HG02938 (cell line): ENCODE data around the gene TLR8.
"Not testable (repeated sequence)": the region's sequence is repeated elsewhere in the genome, so short reads cannot be mapped to it uniquely, and the experiment has no call there.

Source experiments
- ATAC-seq: cut with Tn5 transposase; IDR thresholded peaks from one replicate; pipeline ENCODE4 v1.9.1; 2021; ENCODE audit warnings: mild to moderate bottlenecking, moderate library complexity; ENCODE audit not compliant: unreplicated experiment

The TLR8 gene

DNA sequence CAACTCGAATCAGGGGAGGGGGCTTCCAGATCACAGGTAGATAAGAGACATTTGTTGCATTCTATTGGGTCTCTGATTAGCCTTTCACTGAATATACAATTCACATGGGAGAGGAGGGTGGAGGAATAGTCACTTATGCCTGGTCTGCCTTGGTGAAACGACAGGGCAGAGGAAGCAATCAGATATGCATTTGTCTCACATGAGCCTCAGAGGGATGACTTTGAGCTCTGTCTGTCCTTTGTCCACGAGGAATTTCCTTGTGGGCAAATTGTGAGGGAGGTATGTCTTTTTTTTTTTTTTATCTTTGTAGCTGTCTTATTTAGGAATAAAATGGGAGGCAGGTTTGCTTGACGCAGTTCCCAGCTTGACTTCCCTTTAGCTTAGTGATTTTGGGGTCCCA, 40.0 kb downstream of the TLR8 start:
- no peak for ATAC-seq

DNA sequence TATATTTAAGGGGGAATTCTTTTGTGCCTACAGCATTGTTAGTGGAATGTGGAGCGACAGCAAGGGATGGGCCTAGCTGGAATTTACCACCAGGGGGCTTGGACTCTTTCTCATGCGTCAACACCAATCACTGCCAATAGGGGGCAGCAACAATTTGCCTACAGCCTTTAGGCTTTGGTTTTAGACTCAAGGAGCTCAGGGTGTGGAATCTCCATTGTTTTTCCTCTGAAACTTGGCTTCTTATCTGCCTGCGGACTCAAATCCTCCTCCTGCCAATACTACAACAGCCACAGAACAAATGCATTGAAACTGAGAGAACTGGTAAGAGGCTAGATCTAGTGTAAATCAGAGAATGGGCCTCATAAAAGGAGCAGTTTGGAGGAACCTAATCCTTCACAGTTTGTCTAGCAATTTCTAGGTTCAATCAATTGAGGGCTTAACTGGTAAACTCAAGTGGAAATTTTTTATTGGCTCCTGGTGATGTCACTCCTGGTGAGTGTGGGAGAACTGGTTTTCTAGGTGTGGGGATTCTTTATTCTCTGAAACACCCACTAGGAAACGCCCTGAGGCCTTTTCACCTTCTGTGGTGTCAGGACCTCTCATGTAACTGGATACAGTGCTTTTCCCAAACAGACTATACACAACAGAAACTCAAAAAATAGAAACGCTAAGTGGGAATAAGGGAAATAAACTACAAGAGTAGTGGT, 40.6 kb downstream of the TLR8 start:
- ATAC-seq = no peak

GRCh38 chrX:12947545-12948235, 41.3 kb downstream of the TLR8 start:
- no peak for ATAC-seq

DNA sequence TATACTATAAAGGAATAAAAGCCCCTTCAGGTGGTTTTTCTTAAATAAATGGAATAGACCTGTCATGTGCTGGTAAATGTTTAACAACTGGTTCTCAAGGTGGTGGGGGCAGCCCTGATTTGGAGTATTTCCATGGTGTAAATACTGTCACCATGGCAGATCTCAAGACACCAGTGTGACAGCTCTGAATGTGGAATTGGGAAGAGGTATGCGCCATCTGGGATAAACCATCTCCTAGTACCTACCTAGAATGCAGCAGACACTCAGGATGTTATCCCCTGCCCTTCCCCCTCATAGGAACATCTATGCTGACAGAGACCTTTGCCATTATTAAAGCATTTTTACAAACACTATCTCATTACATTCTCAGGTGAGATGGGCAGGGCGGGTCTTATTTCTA, 42.1 kb downstream of the TLR8 start:
- no peak for ATAC-seq

GRCh38 chrX:12949205-12949926, 42.9 kb downstream of the TLR8 start:
- ATAC-seq = no peak

DNA sequence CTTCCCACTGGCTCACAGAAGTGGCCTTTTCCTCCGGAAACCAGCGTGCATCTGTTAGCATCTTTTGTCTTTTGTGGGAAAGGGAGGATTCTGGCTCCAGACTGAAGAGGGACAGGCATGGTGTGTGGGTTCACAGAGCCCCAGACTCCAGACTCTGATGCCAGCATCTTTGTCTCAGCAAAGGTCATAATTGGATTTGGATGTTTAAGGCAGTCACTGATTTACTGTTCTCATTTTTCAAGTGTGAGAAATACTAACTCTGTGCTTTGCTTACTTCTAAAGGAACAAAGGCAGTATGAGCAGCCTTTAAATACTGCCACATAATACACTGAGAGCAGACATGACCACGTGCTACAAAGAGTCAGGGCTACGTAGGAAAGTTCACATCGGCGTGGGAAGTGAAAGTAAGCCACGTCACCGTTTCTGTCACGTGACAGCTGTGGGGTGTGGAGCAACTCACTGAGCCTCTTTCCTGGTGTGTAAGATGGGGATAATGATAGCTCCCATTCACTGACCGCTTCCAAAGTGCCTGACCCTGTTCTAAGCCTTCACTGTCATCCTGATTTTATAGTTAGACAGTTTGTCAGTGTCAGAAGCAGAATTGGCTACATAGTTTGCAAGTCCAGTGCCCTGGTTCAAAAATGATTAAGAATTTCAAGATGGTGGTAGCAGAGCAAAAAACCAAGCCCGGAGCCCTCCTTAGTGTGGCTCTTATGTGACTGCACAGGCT, 43.7 kb downstream of the TLR8 start:
- ATAC-seq = peak; percentile 45

DNA sequence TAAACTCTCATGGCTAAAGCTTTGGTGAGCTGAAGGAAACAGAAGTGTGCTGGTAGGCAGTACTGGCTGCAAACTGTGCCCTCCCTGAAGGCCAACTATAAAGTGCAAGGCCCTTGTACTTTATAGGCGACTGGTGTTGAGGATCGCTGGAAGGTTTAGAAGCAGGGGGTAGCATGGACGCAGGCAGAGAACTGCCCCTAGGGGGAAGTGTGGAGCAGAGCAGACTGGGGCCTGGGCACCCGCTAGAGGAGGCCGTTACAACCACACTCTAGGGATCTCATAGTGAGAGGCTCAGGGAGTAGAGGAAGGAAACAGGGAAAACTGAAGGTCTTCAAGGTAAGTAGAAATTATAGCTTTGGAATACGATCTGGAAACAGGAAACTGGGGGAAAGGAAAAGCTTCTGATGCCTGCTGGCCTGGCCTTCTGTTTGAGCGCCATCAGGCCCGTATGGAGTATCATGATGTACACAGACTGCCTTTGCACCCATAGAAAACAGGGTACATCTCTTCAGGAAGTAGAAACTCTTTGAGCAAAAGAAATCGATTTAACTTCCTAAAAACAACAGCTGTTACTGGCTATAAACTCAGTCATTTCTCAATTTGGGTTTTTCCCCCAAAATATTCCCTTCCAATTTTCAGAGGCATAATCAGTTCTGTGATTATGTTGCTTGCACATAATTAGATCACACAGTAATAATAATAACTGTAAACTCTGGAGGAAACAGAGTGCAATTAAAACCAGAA, 44.6 kb downstream of the TLR8 start:
- peak; percentile 48 for ATAC-seq

DNA sequence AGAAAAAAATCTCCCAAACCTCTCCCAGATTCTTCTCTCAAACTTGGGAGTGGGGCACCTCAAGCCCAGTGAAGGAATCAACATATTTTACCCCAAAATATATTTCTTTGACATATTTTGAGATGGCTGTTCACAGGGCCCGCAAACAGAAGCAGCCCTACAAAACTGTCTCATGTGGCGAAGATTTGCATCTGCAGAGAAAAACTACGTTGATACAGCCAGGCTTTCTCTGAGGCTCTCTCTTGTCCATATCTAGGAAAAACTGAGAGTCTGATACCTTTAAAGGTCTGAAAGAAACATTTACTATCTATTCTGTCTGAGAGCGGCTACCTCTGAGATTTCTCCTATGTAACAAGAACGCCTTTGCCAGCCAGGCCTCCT, 45.2 kb downstream of the TLR8 start:
- ATAC-seq = no peak

DNA sequence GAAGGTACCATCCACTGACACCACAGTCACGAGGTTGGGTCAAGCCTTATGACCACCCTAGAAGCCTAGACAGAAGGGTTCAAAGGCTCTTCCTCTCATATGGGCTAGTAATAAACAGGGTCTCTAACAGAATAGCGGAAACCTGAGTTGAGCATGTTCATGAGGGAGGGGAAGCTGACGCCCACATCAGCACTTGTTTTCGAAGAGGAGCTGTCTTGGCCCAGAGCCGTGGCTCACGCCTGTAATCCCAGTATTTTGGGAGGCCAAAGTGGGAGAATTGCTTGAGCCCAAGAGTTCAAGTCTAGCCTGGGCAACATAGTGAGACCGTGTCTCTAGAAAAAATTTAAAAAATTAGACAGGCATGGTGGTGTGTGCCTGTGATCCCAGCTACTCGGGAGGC, 47.0 kb downstream of the TLR8 start:
- no peak for ATAC-seq

GRCh38 chrX:12954376-12954775, 48.0 kb downstream of the TLR8 start:
- ATAC-seq = no peak

- no peak for ATAC-seq
Observed at GRCh38 chrX:12954981-12955380, 48.6 kb downstream of the TLR8 start.

GRCh38 chrX:12955882-12956703, 49.7 kb downstream of the TLR8 start:
- ATAC-seq = peak; percentile 33

- ATAC-seq = peak; percentile 80
Observed at GRCh38 chrX:12956704-12957534, 50.5 kb downstream of the TLR8 start.

DNA sequence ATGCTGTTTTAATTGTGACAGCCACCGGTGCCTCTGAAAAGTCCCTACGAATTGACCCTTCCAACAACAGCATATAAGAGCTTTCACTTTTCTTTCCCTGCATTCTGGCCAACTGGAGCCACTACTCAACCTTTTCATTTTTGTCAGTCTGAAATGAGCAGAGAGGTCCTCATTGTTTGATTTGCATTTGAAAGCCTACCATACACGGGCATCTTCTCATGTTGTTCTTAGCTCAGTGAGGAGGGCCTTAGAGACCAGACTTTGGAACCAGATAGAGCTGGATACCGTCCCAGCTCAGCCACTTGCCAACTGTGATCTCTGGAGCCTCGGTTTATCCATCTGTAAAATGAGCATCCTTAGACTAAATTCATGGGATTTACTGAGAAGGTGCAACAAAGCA, 51.6 kb downstream of the TLR8 start:
- no peak for ATAC-seq

DNA sequence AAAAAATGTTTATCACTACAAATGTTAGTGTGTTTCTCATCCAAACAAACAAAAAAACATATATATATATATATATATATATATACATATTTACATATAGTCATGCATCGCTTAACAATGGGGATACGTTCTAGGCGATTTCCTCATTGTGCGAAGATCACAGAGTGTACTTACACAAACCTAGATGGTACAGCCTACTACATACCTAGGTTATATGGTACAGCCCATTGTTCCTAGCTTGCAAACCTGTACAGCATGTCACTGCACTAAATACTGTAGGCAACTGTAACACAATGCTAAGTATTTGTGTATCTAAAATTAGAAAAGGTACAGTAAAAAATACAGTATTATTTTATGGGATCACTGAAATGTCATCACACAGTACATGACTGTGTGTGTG, 52.0 kb downstream of the TLR8 start:
- no peak for ATAC-seq

DNA sequence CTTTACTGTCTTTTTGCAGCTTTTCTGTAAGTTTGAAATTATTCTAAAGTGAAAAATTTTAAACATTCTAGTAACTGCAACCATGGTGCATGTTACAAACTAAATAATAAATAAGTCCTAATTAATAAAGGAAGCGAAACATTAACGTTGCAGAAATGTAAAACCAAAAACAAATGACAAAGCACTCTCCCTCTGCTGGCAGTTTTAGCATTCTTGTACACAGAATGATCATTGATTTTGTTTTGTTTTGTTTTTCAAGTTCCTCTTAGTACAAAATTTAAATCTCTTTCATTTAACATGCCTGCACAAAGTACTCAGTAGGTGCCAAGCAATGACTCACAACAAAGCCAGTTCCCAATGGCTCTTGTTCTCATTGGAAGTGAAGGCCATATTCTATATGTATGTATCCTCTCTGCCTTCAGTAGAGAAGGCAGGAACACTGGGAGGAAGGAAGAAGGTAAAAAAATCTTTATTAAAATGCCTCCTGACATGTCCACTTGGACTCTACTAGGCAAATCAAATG, 54.8 kb downstream of the TLR8 start:
- no peak for ATAC-seq

GRCh38 chrX:12962041-12962504, 55.7 kb downstream of the TLR8 start:
- no peak for ATAC-seq

DNA sequence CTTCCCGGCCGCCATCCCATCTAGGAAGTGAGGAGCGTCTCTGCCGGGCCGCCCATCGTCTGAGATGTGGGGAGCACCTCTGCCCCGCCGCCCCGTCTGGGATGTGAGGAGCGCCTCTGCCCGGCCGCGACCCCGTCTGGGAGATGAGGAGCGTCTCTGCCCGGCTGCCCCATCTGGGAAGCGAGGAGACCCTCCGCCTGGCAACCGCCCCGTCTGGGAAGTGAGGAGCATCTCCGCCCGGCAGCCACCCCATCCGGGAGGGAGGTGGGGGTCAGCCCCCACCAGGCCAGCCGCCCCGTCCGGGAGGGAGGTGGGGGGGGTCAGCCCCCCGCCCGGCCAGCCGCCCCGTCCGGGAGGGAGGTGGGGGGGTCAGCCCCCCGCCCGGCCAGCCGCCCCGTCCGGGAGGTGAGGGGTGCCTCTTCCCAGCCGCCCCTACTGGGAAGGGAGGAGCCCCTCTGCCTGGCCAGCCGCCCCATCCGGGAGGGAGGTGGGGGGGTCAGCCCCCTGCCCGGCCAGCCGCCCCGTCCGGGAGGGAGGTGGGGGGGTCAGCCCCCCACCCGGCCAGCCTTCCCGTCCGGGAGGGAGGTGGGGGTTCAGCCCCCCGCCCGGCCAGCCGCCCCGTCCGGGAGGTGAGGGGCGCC, 56.9 kb downstream of the TLR8 start:
- not testable (repeated sequence) for ATAC-seq
